ENCODE measurements around the gene C1orf116. TPM values are rescaled to one million over a fixed set of nuclear protein-coding genes. Genes with fewer than 3 reads are reported as not detected.

C1orf116 gene
- total RNA-seq, 1 experiment from 2014 or later: 124 TPM

DNA sequence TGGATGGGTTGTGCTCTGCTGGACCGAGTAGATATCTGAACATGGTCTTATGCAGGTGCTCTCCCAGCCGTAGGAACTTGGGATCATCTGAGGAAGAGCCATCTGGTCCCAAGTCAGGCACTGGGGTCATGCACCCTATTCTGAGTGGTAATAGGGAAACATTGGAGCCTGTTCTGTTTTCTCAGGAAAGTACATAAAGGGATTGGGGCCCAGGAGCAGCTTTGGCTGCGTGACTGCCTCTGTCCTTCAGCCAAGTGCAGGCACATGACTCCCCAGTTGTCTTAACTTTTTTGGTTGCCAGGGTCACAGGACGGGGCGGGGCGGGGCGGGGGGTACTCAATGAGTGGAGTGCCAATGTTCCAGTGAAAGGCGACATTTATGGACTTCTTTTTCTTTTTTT is 32.0 kb upstream of the C1orf116 start:
- H3K4me3 Mint-ChIP-seq (ENCODE audit: low read depth, unreplicated experiment): no peak overlapping the region
- H3K27me3 Mint-ChIP-seq (ENCODE audit: unreplicated experiment): no peaks in the 10 kb centered on the region
- intact Hi-C loops (cut with micrococcal nuclease; ENCODE audit: unreplicated experiment): no loop called here
- no TSS peak for BruUV-seq (replicated peaks)
- H3K36me3 Mint-ChIP-seq (ENCODE audit: insufficient read depth, unreplicated experiment): peaks cover 21% of the 10 kb centered on the region
- H3K27ac Mint-ChIP-seq (ENCODE audit: unreplicated experiment): no peak overlapping the region
- H3K9me3 Mint-ChIP-seq (ENCODE audit: low read depth, unreplicated experiment): no peaks in the 10 kb centered on the region
- TF ChIP-seq, protein P1, sequence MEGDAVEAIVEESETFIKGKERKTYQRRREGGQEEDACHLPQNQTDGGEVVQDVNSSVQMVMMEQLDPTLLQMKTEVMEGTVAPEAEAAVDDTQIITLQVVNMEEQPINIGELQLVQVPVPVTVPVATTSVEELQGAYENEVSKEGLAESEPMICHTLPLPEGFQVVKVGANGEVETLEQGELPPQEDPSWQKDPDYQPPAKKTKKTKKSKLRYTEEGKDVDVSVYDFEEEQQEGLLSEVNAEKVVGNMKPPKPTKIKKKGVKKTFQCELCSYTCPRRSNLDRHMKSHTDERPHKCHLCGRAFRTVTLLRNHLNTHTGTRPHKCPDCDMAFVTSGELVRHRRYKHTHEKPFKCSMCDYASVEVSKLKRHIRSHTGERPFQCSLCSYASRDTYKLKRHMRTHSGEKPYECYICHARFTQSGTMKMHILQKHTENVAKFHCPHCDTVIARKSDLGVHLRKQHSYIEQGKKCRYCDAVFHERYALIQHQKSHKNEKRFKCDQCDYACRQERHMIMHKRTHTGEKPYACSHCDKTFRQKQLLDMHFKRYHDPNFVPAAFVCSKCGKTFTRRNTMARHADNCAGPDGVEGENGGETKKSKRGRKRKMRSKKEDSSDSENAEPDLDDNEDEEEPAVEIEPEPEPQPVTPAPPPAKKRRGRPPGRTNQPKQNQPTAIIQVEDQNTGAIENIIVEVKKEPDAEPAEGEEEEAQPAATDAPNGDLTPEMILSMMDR (IDR thresholded peaks at IDR 0.05; ENCODE audit: unreplicated experiment): no peak
- H3K4me1 Mint-ChIP-seq (ENCODE audit: low read depth, unreplicated experiment): peaks cover 11% of the 10 kb centered on the region
- CTCF ChIA-PET: no interaction called here
- no peak for DNase-seq

DNA sequence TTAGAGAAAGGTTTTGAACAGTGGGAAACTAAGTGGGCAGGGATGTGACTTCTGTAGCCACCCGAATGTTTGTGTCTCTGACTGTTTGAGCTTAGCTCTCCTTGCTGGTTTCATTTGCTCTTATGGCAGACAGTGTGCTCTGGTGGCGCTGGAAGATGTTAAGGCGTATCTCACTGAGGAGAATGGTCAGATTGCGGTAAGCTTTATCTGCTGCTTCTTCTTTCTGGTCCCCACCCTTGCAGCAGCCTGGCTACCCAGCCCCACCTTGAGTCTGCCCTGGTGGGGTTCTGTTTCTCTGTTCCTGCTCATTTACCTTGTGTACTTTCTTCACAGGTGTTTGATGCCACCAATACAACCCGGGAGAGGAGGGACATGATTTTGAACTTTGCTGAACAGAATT is 30.5 kb upstream of the C1orf116 start:
- Mint-ChIP-seq H3K4me1 (ENCODE audit: low read depth, unreplicated experiment) (peaks cover 11% of the 10 kb centered on the region), H3K27ac (ENCODE audit: unreplicated experiment) (no peak overlapping the region), H3K36me3 (ENCODE audit: insufficient read depth, unreplicated experiment) (peaks cover 22% of the 10 kb centered on the region), H3K9me3 (ENCODE audit: low read depth, unreplicated experiment) (no peaks in the 10 kb centered on the region), H3K27me3 (ENCODE audit: unreplicated experiment) (no peaks in the 10 kb centered on the region), H3K4me3 (ENCODE audit: low read depth, unreplicated experiment) (no peak overlapping the region)
- intact Hi-C loops (cut with micrococcal nuclease; ENCODE audit: unreplicated experiment): no loop called here
- no TSS peak for BruUV-seq (replicated peaks)
- TF ChIP-seq, protein P1 (IDR thresholded peaks at IDR 0.05; ENCODE audit: unreplicated experiment): no peak
- DNase-seq: no peak
- CTCF ChIA-PET: no interaction called here

DNA sequence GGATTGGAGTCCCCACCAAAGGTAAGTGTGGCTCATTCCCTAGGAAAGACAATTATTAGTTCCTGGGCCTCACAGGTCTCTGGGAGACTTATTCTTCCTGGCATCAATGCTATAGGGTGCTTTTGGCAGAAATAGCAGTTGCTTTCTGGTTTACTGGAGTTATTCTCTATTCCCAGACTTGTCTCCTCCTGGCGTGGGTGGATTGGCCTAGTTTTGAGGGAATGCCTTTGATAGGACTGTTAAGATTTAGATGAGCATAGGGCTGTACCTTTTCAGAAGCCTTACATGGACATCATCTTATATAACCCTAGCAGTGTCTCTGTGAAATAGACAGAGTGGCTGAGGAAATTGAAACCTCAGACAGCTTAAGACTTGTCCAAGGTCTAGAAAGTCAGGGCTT is 29.5 kb upstream of the C1orf116 start:
- intact Hi-C loops (cut with micrococcal nuclease; ENCODE audit: unreplicated experiment): no loop called here
- H3K4me1 Mint-ChIP-seq (ENCODE audit: low read depth, unreplicated experiment): peaks cover 2% of the 10 kb centered on the region
- peaks cover 14% of the 10 kb centered on the region for H3K36me3 Mint-ChIP-seq (ENCODE audit: insufficient read depth, unreplicated experiment)
- CTCF ChIA-PET: no interaction called here
- H3K27me3 Mint-ChIP-seq (ENCODE audit: unreplicated experiment): no peaks in the 10 kb centered on the region
- no peaks in the 10 kb centered on the region for H3K9me3 Mint-ChIP-seq (ENCODE audit: low read depth, unreplicated experiment)
- H3K27ac Mint-ChIP-seq (ENCODE audit: unreplicated experiment): no peak overlapping the region
- TF ChIP-seq, protein P1 (IDR thresholded peaks at IDR 0.05; ENCODE audit: unreplicated experiment): no peak
- no peak for DNase-seq
- H3K4me3 Mint-ChIP-seq (ENCODE audit: low read depth, unreplicated experiment): no peak overlapping the region
- BruUV-seq (replicated peaks): no TSS peak

DNA sequence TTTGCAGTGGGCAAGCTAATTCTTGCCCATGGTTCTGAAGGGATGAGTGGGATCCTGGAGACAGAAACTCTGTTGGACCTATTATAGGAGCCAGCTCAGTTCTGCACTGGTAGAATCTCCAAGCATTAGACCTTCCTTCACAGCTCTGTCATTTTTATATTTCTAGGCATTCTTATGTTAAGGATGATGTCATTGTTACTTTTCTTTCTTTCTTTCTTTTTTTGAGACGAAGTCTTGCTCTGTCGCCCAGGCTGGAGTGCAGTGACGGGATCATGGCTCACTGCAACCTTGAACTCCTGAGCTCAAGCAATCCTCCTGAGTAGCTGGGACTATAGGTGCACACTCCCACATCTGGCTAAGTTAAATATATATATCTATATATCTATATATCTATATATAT is 28.0 kb upstream of the C1orf116 start:
- Mint-ChIP-seq H3K27me3 (ENCODE audit: unreplicated experiment) (no peaks in the 10 kb centered on the region), H3K9me3 (ENCODE audit: low read depth, unreplicated experiment) (no peaks in the 10 kb centered on the region), H3K36me3 (ENCODE audit: insufficient read depth, unreplicated experiment) (peaks cover 25% of the 10 kb centered on the region), H3K4me1 (ENCODE audit: low read depth, unreplicated experiment) (peaks cover 13% of the 10 kb centered on the region), H3K4me3 (ENCODE audit: low read depth, unreplicated experiment) (no peak overlapping the region), H3K27ac (ENCODE audit: unreplicated experiment) (no peak overlapping the region)
- TF ChIP-seq, protein P1 (IDR thresholded peaks at IDR 0.05; ENCODE audit: unreplicated experiment): no peak
- CTCF ChIA-PET: no interaction called here
- no peak for DNase-seq
- no TSS peak for BruUV-seq (replicated peaks)
- intact Hi-C loops (cut with micrococcal nuclease; ENCODE audit: unreplicated experiment): no loop called here

Measured in Calu3 (cell line).